Activated naive CD8-positive, alpha-beta T cell (primary cell): ENCODE measurements around the gene GBP1.

ENCODE experiments used
- H3K27ac Mint-ChIP-seq: one replicate; pipeline ENCODE4 v1.8.0; 2021; ENCODE audit warnings: mixed read lengths
- H3K27me3 Mint-ChIP-seq: one replicate; pipeline ENCODE4 v1.8.0; 2021; ENCODE audit warnings: mixed read lengths
- H3K36me3 Mint-ChIP-seq: one replicate; pipeline ENCODE4 v1.8.0; 2021; ENCODE audit warnings: mixed read lengths
- H3K4me1 Mint-ChIP-seq: one replicate; pipeline ENCODE4 v1.8.0; 2021; ENCODE audit warnings: low read depth, mixed read lengths
- H3K4me3 Mint-ChIP-seq: one replicate; pipeline ENCODE4 v1.8.0; 2021; ENCODE audit warnings: mild to moderate bottlenecking, mixed read lengths
- H3K9me3 Mint-ChIP-seq: one replicate; pipeline ENCODE4 v1.8.0; 2021; ENCODE audit warnings: low read depth, mixed read lengths

GBP1 gene

GRCh38 chr1:89005286-89006151 lies 59.5 kb downstream of the GBP1 start:
- Mint-ChIP-seq H3K4me1 (peaks cover 38% of the 10 kb centered on the region), H3K36me3 (peaks cover 42% of the 10 kb centered on the region), H3K27me3 (no peaks in the 10 kb centered on the region), H3K27ac (no peak overlapping the region), H3K9me3 (no peaks in the 10 kb centered on the region), H3K4me3 (no peak overlapping the region)
